ENCODE results near the gene PPP2R2C.
A peak's percentile ranks its signal among the peaks of the same experiment; 100 is the strongest.

Gene PPP2R2C

DNA sequence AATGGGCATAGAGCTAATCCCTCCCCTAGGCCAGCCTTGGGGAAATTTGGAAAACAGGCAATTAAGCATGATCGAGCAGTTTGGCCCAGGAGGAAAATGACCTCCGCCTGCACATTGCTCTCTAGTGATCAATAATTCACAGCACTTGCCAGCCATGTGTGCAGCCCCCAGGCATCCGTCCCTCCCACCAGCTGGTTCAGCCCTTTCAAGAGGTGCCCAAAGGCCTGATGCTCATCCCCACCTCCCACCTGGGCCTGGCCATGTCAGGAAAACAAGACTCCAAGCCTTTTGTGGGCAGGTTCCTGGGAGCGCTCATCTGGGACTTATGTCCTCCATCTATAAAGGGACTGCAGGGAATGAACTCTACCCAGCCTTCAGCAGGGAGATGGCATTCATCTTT lies 17.5 kb upstream of the PPP2R2C start:
- Histone ChIP-seq H3K4me1 (peaks cover 3% of the 10 kb centered on the region; the same call in 1 of the 2 replicates), H3K36me3 (replicated peaks) (no peaks in the 10 kb centered on the region), H3K4me3 (no peak overlapping the region), H3K27me3 (ENCODE audit: low read depth) (peaks cover 5% of the 10 kb centered on the region; the same call in 1 of the 2 replicates), H3K9me3 (no peaks in the 10 kb centered on the region)
- DNase-seq (ENCODE audit: low spot score in 2 of 2) = no peak
- in situ Hi-C loops (cut with MboI; ENCODE audit: low sequenced_read_pairs) = no loop called here

DNA sequence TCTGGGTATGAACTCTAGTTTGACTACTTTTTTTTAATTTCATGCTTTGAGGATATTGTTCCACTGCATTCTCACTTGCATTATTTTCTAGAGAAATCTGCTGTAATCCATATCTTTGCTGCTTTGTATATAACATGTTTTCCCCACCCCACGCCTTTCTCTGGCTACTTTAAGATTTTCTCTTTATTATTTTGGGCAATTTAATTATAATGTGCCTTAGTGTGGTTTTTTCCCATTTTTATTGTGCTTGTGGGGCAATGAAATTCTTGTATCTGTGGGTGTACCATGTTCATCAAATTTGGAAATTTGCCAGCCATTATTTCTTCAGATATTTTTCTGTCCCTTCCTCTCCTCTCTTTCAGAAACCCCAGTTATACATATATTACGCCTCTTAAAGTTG lies 15.1 kb upstream of the PPP2R2C start:
- Histone ChIP-seq H3K9me3 (no peaks in the 10 kb centered on the region), H3K4me3 (no peak overlapping the region), H3K36me3 (replicated peaks) (no peaks in the 10 kb centered on the region), H3K4me1 (no peaks in the 10 kb centered on the region), H3K27me3 (ENCODE audit: low read depth) (peaks cover 20% of the 10 kb centered on the region)
- in situ Hi-C loops (cut with MboI; ENCODE audit: low sequenced_read_pairs) = no loop called here
- no peak for DNase-seq (ENCODE audit: low spot score in 2 of 2)

DNA sequence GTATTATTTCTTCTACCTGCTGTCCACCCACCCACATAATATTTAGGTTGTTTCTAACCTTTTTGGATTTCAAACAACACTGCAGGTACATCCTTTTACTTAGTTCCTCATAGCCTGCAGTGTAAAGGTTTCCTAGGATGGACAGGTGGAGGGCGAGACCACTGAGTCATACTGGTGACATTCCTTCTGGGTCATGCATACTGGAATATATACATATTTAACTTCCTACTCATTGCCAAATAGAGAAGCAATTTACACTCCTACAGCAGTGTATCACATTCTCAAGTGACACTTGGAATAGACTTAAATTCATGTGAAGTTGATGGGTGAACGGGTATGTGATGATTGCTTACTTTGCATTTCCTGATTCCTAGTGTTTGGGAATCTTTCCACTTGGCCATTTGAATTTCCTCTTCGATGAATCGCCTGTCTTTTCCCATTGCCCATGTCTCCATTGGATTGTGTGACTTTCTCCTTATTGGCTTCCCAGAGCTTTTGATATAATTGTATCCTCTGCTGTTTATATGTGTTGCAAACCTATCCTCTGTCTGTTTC lies 8.2 kb upstream of the PPP2R2C start:
- DNase-seq (ENCODE audit: low spot score in 2 of 2) = no peak
- Histone ChIP-seq H3K27me3 (ENCODE audit: low read depth) (peaks cover 31% of the 10 kb centered on the region), H3K4me3 (no peak overlapping the region), H3K4me1 (no peaks in the 10 kb centered on the region), H3K9me3 (no peaks in the 10 kb centered on the region), H3K36me3 (replicated peaks) (no peaks in the 10 kb centered on the region)
- in situ Hi-C loops (cut with MboI; ENCODE audit: low sequenced_read_pairs) = no loop called here

DNA sequence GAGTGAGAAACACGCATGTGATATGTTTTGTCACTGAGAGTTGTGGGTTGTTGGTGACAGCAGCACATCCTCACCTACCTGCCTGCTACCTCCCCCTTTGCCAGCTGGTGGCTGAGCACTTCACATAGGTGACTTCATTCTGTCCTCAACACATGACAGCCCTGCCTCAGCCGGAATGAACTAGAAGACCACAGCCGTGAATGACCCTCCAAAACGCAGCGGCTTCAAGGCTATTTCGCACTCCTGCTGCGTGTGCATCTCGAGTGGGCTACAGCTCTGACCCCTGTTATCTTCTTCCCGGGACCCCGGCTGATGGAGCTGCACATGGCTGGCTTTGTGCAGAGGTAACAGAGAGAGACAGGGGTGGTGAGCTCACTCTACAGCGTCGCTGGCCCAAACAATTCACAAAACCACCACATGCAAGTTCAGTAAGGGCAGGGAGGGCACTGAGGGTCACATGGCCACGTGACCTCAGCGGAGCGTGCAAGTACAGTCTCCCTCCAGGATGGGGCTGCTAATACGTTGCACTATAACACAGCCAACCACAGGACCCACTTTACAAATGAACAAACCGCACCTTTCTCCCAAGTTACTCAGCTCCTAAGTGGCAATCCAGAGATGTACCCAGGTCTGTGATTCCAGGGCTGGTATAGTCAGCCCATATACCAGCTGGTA lies 6.3 kb upstream of the PPP2R2C start:
- no peak overlapping the region for H3K4me3 ChIP-seq
- in situ Hi-C loops (cut with MboI; ENCODE audit: low sequenced_read_pairs) = no loop called here
- H3K9me3 ChIP-seq = no peaks in the 10 kb centered on the region

DNA sequence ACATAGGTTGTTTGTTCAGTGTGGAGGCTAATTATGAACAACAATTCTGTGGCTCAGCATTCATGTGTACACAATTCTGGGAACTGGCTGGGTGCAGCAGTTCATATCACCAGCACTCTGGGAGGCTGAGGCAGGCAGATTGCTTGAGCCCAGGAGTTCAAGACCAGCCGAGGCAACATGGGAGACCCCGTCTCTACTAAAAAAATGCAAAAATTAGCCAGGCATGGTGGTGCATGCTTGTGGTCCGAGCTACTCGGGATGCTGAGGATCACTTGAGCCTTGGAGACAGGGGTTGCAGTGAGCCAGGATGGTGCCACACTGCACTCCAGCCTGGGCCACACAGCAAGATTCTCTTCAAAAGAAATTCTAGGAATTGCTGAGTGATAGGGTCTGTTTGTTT lies 4.5 kb upstream of the PPP2R2C start:
- Histone ChIP-seq H3K27me3 (ENCODE audit: low read depth) (peaks cover 15% of the 10 kb centered on the region), H3K4me3 (no peak overlapping the region), H3K36me3 (replicated peaks) (no peaks in the 10 kb centered on the region), H3K9me3 (no peaks in the 10 kb centered on the region), H3K4me1 (no peaks in the 10 kb centered on the region)
- DNase-seq (ENCODE audit: low spot score in 2 of 2) = no peak
- in situ Hi-C loops (cut with MboI; ENCODE audit: low sequenced_read_pairs) = no loop called here

More for the DNA sequence above, 6.3 kb upstream of the PPP2R2C start:
- H3K4me1 ChIP-seq = no peaks in the 10 kb centered on the region
- no peaks in the 10 kb centered on the region for H3K36me3 ChIP-seq (replicated peaks)
- H3K27me3 ChIP-seq (ENCODE audit: low read depth) = peaks cover 27% of the 10 kb centered on the region
- DNase-seq (ENCODE audit: low spot score in 2 of 2) = no peak

DNA sequence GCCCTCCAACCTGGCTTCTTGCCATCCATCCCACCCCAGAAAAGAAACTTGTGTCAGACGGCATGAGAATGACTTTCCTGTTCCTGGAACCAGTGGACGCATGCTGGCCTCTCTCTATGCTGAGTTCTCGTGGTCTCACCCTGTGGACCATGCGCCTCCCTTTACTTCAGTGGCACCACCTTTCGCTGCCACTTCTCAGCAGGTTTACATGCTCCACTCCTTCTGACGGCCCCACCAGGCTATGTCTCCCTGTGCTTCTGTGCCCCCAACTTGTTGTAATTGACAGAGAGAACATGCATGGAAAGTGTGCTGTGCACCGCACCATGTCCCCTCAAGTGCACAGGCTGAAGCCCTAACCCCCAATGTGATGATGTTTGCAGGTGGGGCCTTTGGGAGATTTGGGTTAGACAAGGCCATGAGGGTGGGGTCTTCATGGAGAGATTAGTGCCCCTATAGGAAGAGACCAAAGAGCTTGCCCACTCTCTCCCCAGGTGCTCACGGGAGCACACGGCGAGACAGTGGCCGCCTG lies 3.1 kb upstream of the PPP2R2C start:
- in situ Hi-C loops (cut with MboI; ENCODE audit: low sequenced_read_pairs) = no loop called here
- H3K9me3 ChIP-seq = no peaks in the 10 kb centered on the region
- DNase-seq (ENCODE audit: low spot score in 2 of 2) = no peak
- no peaks in the 10 kb centered on the region for H3K36me3 ChIP-seq (replicated peaks)
- H3K4me3 ChIP-seq = no peak overlapping the region
- no peaks in the 10 kb centered on the region for H3K4me1 ChIP-seq
- H3K27me3 ChIP-seq (ENCODE audit: low read depth) = peaks cover 10% of the 10 kb centered on the region

DNA sequence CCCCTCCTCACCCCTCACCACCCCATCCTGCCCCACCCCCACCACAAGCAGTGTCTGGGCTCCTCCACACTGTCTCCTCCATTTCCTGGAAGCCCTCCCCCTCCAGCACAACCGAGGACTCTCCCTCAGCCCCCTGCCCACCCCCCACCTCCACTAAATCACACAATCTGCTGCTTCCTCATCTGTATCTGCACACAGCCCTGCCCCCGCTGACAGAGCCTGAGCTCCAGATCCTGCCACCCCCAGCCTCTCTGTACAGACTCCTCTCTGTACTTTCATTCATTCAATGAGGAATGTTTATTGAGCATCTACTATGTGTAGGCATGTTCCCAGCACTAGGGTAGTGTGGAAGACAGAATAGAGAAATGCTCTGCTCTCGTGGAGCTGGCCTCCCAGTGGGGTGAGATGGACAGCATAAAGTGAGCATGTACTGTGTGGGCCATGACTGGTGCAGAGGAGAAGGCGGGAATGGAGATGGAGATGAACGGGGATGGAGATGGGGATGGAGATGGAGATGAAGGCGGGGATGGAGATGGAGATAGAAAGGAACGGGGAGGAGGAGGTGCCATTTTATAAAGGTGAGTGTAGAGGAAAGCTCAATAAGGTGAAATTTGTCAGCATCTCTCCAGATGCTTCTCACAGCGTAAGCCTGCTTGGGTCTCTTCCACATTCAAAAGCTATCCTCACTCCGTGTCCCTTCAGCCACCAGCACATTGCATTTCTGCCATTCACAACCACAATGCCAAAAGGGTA lies 2.5 kb upstream of the PPP2R2C start:
- in situ Hi-C loops (cut with MboI; ENCODE audit: low sequenced_read_pairs) = no loop called here
- H3K9me3 ChIP-seq = no peaks in the 10 kb centered on the region
- no peak overlapping the region for H3K4me3 ChIP-seq
- no peak for DNase-seq (ENCODE audit: low spot score in 2 of 2)
- no peaks in the 10 kb centered on the region for H3K36me3 ChIP-seq (replicated peaks)
- peaks cover 5% of the 10 kb centered on the region; the same call in 1 of the 2 replicates for H3K27me3 ChIP-seq (ENCODE audit: low read depth)
- no peaks in the 10 kb centered on the region for H3K4me1 ChIP-seq

DNA sequence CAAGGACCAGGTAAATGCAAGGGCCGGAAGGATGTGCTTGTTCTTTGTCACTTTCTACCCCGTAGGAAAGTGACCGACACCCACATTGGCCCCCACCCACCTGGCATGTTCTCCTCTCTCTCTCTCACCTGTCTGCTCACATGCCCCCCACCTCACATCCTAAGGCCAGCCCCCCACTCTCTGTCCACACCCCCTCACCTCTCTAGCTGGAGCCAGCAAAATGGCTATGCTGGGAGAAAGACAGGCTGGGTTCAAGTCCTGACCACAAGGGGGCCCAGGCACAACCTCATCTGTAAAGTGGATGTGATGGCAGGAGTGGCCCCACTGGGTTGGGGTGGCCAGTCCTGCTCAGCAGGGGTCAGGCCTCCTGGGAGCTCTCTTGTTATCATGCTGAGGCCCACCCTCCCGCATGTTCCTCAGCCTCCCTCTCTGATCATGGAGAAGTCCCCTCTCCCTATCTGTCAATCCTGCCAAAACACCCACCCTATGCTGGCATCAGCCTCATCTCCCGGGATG lies 1.7 kb upstream of the PPP2R2C start:
- peak in 1 of 2 experiments; percentile 48 for DNase-seq (ENCODE audit: low spot score in 2 of 2)
- no peak overlapping the region for H3K4me3 ChIP-seq
- H3K36me3 ChIP-seq (replicated peaks) = no peaks in the 10 kb centered on the region
- H3K4me1 ChIP-seq = no peaks in the 10 kb centered on the region
- in situ Hi-C loops (cut with MboI; ENCODE audit: low sequenced_read_pairs) = no loop called here
- H3K9me3 ChIP-seq = no peaks in the 10 kb centered on the region
- H3K27me3 ChIP-seq (ENCODE audit: low read depth) = no peaks in the 10 kb centered on the region

DNA sequence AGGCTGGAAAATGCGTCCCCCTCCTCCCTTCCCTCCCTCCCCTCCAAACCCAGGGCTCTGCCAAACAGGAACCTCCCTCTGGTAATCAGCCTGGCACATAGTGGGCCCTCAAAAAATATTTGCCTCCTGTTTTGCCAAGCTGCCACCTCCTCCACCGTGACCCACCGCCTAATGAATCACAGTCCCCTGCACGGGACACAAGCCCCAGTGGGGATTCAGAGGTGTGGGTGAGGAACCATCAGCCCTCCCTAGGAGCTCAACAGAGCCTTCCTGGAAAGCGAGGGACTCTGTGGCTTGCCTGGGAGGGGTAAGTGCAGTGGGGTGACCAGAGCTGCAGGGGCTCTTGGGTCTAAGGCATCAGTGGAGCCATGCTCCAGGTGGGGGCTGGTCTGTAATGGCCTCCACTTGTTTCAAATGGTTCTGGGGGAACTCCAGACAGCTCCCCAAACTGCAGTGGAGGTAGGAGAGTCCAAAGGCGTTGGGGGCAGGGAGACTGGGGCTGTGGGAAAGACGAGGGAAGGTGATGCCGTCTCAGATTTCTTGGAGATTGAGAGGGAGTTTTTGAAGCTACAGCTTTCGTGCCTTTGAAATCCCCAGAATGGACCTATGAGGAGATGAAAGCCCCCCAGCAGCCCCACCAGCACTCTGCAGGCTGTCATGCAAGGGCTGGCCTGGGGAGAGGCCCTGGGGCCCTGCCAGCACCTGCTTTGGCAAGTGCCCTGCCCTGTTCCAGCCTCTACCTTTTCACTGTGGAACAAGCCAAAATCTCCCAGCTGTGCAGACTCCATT lies 1.0 kb upstream of the PPP2R2C start:
- Histone ChIP-seq H3K4me3 (no peak overlapping the region), H3K9me3 (no peaks in the 10 kb centered on the region), H3K36me3 (replicated peaks) (no peaks in the 10 kb centered on the region), H3K27me3 (ENCODE audit: low read depth) (no peaks in the 10 kb centered on the region), H3K4me1 (no peaks in the 10 kb centered on the region)
- DNase-seq (ENCODE audit: low spot score in 2 of 2) = no peak
- in situ Hi-C loops (cut with MboI; ENCODE audit: low sequenced_read_pairs) = no loop called here

DNA sequence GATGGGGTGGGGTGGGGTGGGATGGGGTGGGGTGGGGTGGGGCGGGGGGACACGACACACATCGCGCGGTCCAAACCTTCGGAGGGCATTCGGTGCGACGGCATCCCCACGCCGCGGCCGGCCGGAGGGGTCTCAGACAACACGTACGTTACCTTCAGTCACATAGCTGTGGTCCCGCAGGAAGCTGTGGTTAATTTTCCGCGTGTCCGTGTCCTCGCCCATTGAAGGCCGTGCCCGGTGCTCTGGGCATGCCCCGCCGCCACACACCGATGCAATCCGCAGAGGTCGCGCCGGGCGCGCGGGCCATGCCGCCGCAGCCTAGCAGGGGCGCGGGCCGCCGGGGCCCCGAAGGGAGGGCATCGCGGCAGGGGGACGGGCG lies 417 bp downstream of the PPP2R2C start:
- no peaks in the 10 kb centered on the region for H3K27me3 ChIP-seq (ENCODE audit: low read depth)
- no peaks in the 10 kb centered on the region for H3K36me3 ChIP-seq (replicated peaks)
- no peaks in the 10 kb centered on the region for H3K9me3 ChIP-seq
- in situ Hi-C loops (cut with MboI; ENCODE audit: low sequenced_read_pairs) = no loop called here
- H3K4me1 ChIP-seq = no peaks in the 10 kb centered on the region
- peak overlapping the region; percentile 57 for H3K4me3 ChIP-seq
- DNase-seq (ENCODE audit: low spot score in 2 of 2) = peak in 1 of 2 experiments; percentile 34

DNA sequence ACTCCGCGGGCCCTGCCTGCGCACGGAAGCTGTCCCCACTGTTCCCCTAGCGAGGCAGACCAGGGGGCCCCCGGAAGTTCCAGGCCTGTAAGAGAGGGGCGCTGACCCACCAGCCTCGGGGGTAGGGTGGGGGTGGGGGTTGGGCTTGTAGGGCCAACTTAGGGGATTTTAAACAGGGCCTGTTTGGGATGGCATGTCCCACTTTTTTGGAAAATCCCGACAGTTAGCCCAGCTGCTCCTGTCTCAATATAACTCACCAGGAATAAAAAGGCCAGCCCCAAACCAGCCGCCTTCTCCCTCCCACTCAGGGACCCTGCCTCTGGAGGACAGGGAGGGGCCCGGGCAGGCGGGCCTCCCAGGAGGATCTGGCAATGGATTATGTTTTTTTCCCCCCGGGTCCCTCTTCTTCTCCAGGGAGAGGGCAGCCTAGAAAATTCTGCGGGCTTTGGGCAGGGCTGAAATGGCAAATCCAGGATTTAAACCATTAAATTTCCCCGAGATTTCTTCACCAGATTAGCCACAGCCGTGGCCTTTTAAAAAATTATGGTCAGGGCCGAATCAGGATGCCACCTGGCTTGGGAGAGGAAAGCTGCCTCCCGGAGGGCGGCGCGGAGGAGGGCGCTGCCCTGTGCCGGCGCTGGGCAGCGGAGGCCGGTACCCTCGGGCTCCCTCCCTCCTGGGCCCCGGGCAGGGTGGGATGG lies 957 bp downstream of the PPP2R2C start:
- Histone ChIP-seq H3K4me3 (peak overlapping the region; percentile 57), H3K4me1 (no peaks in the 10 kb centered on the region), H3K9me3 (no peaks in the 10 kb centered on the region), H3K36me3 (replicated peaks) (no peaks in the 10 kb centered on the region), H3K27me3 (ENCODE audit: low read depth) (no peaks in the 10 kb centered on the region)
- in situ Hi-C loops (cut with MboI; ENCODE audit: low sequenced_read_pairs) = no loop called here
- peak; percentile 28 to 53 for DNase-seq (ENCODE audit: low spot score in 2 of 2)

DNA sequence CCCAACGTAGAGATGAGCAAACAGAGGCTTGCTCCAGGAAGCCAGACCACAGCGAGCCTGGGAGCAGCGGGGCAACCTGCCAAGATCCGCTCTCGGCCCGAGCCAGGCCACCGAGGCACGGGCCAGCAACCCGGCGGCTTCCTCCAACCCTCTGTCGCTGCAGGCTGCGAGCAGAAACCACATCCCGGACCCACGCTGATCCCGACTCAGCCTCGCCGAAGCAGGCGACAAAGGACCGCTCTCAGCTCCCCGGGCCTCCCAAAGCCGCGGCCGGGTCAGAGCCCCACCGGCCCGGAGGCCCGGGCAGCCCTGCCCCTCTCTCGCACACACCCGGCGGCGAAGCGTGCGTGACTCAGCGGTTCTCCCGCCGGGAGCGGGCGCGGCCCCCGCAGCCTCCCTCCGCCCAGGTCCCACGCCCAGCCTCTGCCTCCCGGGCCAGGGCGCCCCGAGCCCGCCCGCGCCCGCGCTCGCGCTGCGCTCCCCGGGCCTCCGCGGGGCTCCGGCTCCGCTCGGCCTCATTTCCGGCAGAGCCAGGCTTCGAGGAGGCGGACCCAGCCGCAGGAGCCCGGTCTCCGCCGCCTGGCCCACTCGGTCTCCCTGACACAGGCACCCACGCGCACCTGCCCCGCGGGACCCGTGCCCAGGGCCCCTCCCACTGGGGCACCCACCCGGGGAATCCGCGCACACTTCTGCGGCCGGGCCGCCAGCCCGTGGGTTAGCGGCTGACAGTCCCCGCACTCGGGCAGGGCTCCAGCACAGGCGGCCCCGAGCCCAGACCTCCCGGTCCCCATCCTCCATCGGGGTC lies 1.7 kb downstream of the PPP2R2C start:
- Histone ChIP-seq H3K27me3 (ENCODE audit: low read depth) (no peaks in the 10 kb centered on the region), H3K4me1 (no peaks in the 10 kb centered on the region), H3K4me3 (peak overlapping the region; percentile 57), H3K36me3 (replicated peaks) (no peaks in the 10 kb centered on the region), H3K9me3 (no peaks in the 10 kb centered on the region)
- peak in 1 of 2 experiments; percentile 61 for DNase-seq (ENCODE audit: low spot score in 2 of 2)
- in situ Hi-C loops (cut with MboI; ENCODE audit: low sequenced_read_pairs) = no loop called here

Data from HAP-1 (cell line).